B cell (primary cell): ENCODE measurements around the gene ATXN7. TPM values are rescaled to one million over a fixed set of nuclear protein-coding genes. Genes with fewer than 3 reads are reported as not detected.

Experiments used
- ATAC-seq: fragments of 200-7000 bp; cut with Tn5 transposase; one replicate; pipeline ENCODE4 v1.10.0; 2021; ENCODE audit warnings: low read depth, mild to moderate bottlenecking, moderate number of reproducible peaks, moderate library complexity
- CTCF ChIA-PET: fragments of 350-600 bp; sonication (Branson Sonifier 250); formaldehyde crosslinking; loops from one replicate; lab custom pipeline; 2021; ENCODE audit warnings: antibody characterized with exemption, inconsistent platforms; lab: Charles Lee
- POLR2A ChIA-PET: fragments of 350-600 bp; sonication (Branson Sonifier 250); formaldehyde crosslinking; loops from one replicate; lab custom pipeline; 2021; ENCODE audit warnings: antibody characterized with exemption; lab: Charles Lee
- DNase-seq: peaks from one replicate; pipeline ENCODE4 v3.0.0; 2013
- H2AFZ ChIP-seq: 2 replicates; pipeline ENCODE4 v1.6.1; 2012; ENCODE audit warnings: mild to moderate bottlenecking, low read depth, low read length; ENCODE audit not compliant: insufficient read depth, poor library complexity, severe bottlenecking
- H3K27ac ChIP-seq, 2 donors: 1 replicate in 1 of 2; 2 replicates in 1 of 2; pipeline ENCODE4 v1.5.1; 2012 to 2013; ENCODE audit warnings: low read length in 2 of 2, mild to moderate bottlenecking in 2 of 2, moderate library complexity in 1 of 2
- H3K27me3 ChIP-seq, 4 experiments: fragments of 200-600 bp in 1 of 4; sonication (generic) in 1 of 4; replicated peaks in 1 of 4; 1 replicate in 2 of 4; 2 replicates in 2 of 4; pipeline versions ENCODE4 v1.6.1 to v1.7.0; 2013 to 2016; ENCODE audit warnings: low read length in 3 of 4, mild to moderate bottlenecking in 2 of 4, mixed read lengths in 1 of 4, moderate library complexity in 1 of 4; ENCODE audit not compliant: insufficient read depth in 4 of 4, control insufficient read depth in 3 of 4; ENCODE audit errors: control extremely low read depth in 1 of 4
- H3K36me3 ChIP-seq, 2 experiments: replicated peaks in 1 of 2; 1 replicate in 1 of 2; 2 replicates in 1 of 2; pipeline versions ENCODE4 v1.6.1 to v1.7.1; 2013; ENCODE audit warnings: low read length in 1 of 2; ENCODE audit not compliant: insufficient read depth in 2 of 2, control insufficient read depth in 1 of 2; ENCODE audit errors: control extremely low read depth in 1 of 2, extremely low read depth in 1 of 2
- H3K4me1 ChIP-seq, 2 donors: fragments of 200-600 bp in 1 of 2; sonication (generic) in 1 of 2; 1 replicate in 1 of 2; 2 replicates in 1 of 2; pipeline versions ENCODE4 v1.5.1 to v1.6.1; 2013 to 2017; ENCODE audit warnings: low read length in 2 of 2; ENCODE audit not compliant: control insufficient read depth in 2 of 2, insufficient read depth in 2 of 2
- H3K4me2 ChIP-seq: replicated peaks from 2 replicates; pipeline ENCODE3; 2012; ENCODE audit warnings: mild to moderate bottlenecking, low read depth, low read length; ENCODE audit not compliant: poor library complexity, severe bottlenecking
- H3K4me3 ChIP-seq, 5 experiments: fragments of 200-600 bp in 1 of 5; sonication (generic) in 1 of 5; 1 replicate in 3 of 5; 2 replicates in 2 of 5; pipeline versions ENCODE4 v1.5.1 to v1.7.0; 2011 to 2016; ENCODE audit warnings: low read length in 4 of 5, mild to moderate bottlenecking in 4 of 5, low read depth in 2 of 5, control low read depth in 1 of 5, moderate library complexity in 1 of 5; ENCODE audit not compliant: insufficient read depth in 1 of 5; ENCODE audit errors: control extremely low read depth in 1 of 5, extremely low read depth in 1 of 5
- H3K79me2 ChIP-seq: fragments of 200-600 bp; sonication (generic); one replicate; pipeline ENCODE4 v1.6.0; 2016; ENCODE audit warnings: low read length; ENCODE audit not compliant: control insufficient read depth, insufficient read depth
- H3K9ac ChIP-seq: fragments of 200-600 bp; sonication (generic); 2 replicates; pipeline ENCODE4 v1.6.1; 2017; ENCODE audit warnings: mild to moderate bottlenecking, low read length, moderate library complexity
- H3K9me3 ChIP-seq, 3 donors: one replicate each; pipeline versions ENCODE4 v1.6.1 to v1.7.1; 2013; ENCODE audit warnings: low read length in 2 of 3; ENCODE audit not compliant: control insufficient read depth in 2 of 3, insufficient read depth in 1 of 3; ENCODE audit errors: control extremely low read depth in 1 of 3
- H4K20me1 ChIP-seq: 2 replicates; pipeline ENCODE4 v1.6.0; 2012; ENCODE audit warnings: mild to moderate bottlenecking, low read length; ENCODE audit not compliant: insufficient read depth, control insufficient read depth, poor library complexity, severe bottlenecking
- H3K27ac Mint-ChIP-seq: one replicate; pipeline ENCODE4 v1.8.0; 2021; ENCODE audit warnings: mixed read lengths
- H3K27me3 Mint-ChIP-seq: one replicate; pipeline ENCODE4 v1.8.0; 2021; ENCODE audit warnings: mixed read lengths
- H3K4me1 Mint-ChIP-seq: one replicate; pipeline ENCODE4 v1.8.0; 2021; ENCODE audit warnings: mixed read lengths
- H3K4me3 Mint-ChIP-seq: one replicate; pipeline ENCODE4 v1.8.0; 2021; ENCODE audit warnings: mixed read lengths
- H3K9me3 Mint-ChIP-seq: one replicate; pipeline ENCODE4 v1.8.0; 2022; ENCODE audit warnings: mixed read lengths; ENCODE audit not compliant: insufficient read depth
- EZH2 ChIP-seq: IDR thresholded peaks from 2 replicates; pipeline ENCODE4 v1.6.1; 2012; ENCODE audit warnings: borderline replicate concordance, low read depth, mild to moderate bottlenecking, moderate library complexity, low read length; ENCODE audit not compliant: insufficient read depth, poor library complexity, severe bottlenecking
- WGBS: methylation state at CpG from one replicate; pipeline ENCODE4 v1.1.5; 2013; ENCODE audit warnings: missing lambda C conversion rate; ENCODE audit not compliant: insufficient coverage; 5-methylcytosine and 5-hydroxymethylcytosine counted together
- intact Hi-C: fragments of 100-400 bp; cut with micrococcal nuclease; formaldehyde crosslinking; loops from one replicate; pipeline ENCODE4 v1.10.0; 2022
- polyA plus RNA-seq: library from polyadenylated mRNA; depleted of rRNA; stranded (reverse); fragments of >200 nt; gene quantifications from 2 replicates; pipeline ENCODE4 v1.2.3, GENCODE V29; 2012
- total RNA-seq, 2 donors: library from RNA; stranded (reverse); fragments of 120-200 nt in 1 of 2; gene quantifications; 1 replicate in 1 of 2; 2 replicates in 1 of 2; pipeline versions ENCODE4 v1.2.3 to v1.2.4, GENCODE V29; 2013 to 2022
- TF ChIP-seq, protein P1 (sequence below): fragments of 200-600 bp; IDR thresholded peaks from one replicate; pipeline ENCODE4 v1.8.0; 2022; ENCODE audit warnings: antibody characterized with exemption, mild to moderate bottlenecking

Gene ATXN7
- total and polyA plus RNA-seq, 2 donors (not counting 1 experiment from before 2014, with no cell fraction given), result 18.1 to 74.3 TPM

DNA sequence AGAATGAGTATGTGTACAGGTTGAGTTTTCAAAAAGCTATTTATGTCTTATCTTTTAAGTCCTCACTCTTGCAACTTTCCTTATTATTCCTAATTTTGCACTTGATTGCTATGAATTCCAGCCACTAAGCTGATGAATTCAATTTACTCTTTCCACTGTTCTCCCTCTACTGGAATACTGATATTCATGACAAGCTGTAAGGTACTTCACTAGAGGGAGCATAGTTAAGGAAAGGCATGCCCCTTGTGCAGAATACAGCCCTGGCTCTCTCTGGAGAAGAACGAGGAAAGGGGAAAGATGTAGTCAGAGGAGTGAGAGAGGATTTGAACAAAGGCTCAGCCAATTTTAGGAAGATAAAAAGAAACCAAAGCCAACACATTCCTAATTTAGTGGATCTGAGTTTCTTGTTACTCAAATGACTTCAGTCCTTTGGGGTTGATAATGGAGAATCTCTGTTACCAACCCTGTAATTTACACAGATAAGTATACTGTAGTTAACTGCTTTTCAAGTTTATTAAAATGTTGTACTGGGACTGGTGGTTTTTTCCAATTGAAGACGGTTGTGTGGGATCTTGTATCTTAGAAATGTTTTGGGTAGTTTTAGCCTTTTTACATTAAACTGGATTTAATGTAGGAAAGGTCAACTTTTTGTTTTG is 44.5 kb downstream of the ATXN7 start:
- no peak overlapping the region for H3K9ac ChIP-seq
- Mint-ChIP-seq H3K27ac (peak overlapping the region; percentile 62), H3K4me3 (no peak overlapping the region)

DNA sequence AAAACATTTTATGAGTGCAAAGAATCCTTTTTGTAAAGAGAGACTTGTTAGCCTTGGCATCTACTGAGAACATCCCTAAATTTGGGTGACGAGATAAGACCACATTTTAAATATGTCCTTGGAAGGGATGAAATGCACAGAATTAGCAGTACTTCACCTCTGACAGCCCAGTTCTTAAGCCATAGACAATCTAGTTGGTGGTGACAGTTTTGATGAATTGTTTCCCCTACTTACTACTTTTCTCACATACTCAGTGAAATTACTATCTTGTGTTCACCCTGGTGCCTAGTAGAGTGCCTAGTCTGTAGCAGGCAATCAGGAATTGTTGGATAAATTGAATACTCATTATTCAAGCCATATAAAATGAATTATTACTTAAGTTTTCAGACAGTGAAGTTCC is 45.1 kb downstream of the ATXN7 start:
- no peak overlapping the region for H2AFZ ChIP-seq
- H3K4me1 Mint-ChIP-seq, result peaks cover 20% of the 10 kb centered on the region
- TF ChIP-seq, protein P1, sequence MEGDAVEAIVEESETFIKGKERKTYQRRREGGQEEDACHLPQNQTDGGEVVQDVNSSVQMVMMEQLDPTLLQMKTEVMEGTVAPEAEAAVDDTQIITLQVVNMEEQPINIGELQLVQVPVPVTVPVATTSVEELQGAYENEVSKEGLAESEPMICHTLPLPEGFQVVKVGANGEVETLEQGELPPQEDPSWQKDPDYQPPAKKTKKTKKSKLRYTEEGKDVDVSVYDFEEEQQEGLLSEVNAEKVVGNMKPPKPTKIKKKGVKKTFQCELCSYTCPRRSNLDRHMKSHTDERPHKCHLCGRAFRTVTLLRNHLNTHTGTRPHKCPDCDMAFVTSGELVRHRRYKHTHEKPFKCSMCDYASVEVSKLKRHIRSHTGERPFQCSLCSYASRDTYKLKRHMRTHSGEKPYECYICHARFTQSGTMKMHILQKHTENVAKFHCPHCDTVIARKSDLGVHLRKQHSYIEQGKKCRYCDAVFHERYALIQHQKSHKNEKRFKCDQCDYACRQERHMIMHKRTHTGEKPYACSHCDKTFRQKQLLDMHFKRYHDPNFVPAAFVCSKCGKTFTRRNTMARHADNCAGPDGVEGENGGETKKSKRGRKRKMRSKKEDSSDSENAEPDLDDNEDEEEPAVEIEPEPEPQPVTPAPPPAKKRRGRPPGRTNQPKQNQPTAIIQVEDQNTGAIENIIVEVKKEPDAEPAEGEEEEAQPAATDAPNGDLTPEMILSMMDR, result no peak
- no peak for TF ChIP-seq EZH2
- intact Hi-C loops, result no loop called here
- peaks cover 0 to 14% of the 10 kb centered on the region in 2 experiments for H3K36me3 ChIP-seq
- peaks cover 17 to 20% of the 10 kb centered on the region in 2 donors for H3K4me1 ChIP-seq
- H3K27me3 ChIP-seq, result no peaks in the 10 kb centered on the region
- H3K9me3 Mint-ChIP-seq, result no peaks in the 10 kb centered on the region
- H3K27ac ChIP-seq, result peak overlapping the region in 1 of 2 donors; percentile 35
- POLR2A ChIA-PET, result no interaction called here
- H3K4me3 Mint-ChIP-seq, result no peak overlapping the region
- H3K9me3 ChIP-seq, result no peaks in the 10 kb centered on the region
- peaks cover 23% of the 10 kb centered on the region for H3K79me2 ChIP-seq
- WGBS, result no CpG with 5 or more reads among the region's 1 CpG
- ATAC-seq (no peak), DNase-seq (no peak)
- H3K27me3 Mint-ChIP-seq, result no peaks in the 10 kb centered on the region
- no peak overlapping the region for H3K9ac ChIP-seq
- H3K4me3 ChIP-seq, result no peak overlapping the region
- CTCF ChIA-PET, result interaction anchor here (1.3 kb wide), 1 partner anchor 85 kb away, joined by 5 read pairs; no protein-coding TSS in a partner anchor
- H3K4me2 ChIP-seq, result no peak overlapping the region
- H4K20me1 ChIP-seq, result no peaks in the 10 kb centered on the region
- peak overlapping the region; percentile 62 for H3K27ac Mint-ChIP-seq

More for the DNA sequence above, 44.5 kb downstream of the ATXN7 start:
- Histone ChIP-seq H3K4me3 (no peak overlapping the region), H2AFZ (no peak overlapping the region), H3K4me1 (peaks cover 12 to 14% of the 10 kb centered on the region in 2 donors), H3K4me2 (no peak overlapping the region), H4K20me1 (no peaks in the 10 kb centered on the region), H3K9me3 (no peaks in the 10 kb centered on the region), H3K79me2 (peaks cover 23% of the 10 kb centered on the region), H3K36me3 (peaks cover 0 to 14% of the 10 kb centered on the region in 2 experiments), H3K27ac (peak overlapping the region in 1 of 2 donors; percentile 55), H3K27me3 (no peaks in the 10 kb centered on the region)
- no peak for DNase-seq
- peaks cover 14% of the 10 kb centered on the region for H3K4me1 Mint-ChIP-seq
- TF ChIP-seq EZH2, result no peak
- TF ChIP-seq, protein P1, result no peak
- WGBS, result 100% methylated on average over 1 of the region's 2 CpGs
- ATAC-seq, result no peak
- CTCF ChIA-PET, result interaction anchor here (0.8 to 1.7 kb wide), 2 partner anchors 26 to 85 kb away, joined by 3 to 5 read pairs; no protein-coding TSS in a partner anchor
- no peaks in the 10 kb centered on the region for H3K27me3 Mint-ChIP-seq
- intact Hi-C loops, result no loop called here
- H3K9me3 Mint-ChIP-seq, result no peaks in the 10 kb centered on the region
- POLR2A ChIA-PET, result no interaction called here
